H1 (cell line): ENCODE results near the gene CREBZF. TPM values are rescaled to one million over a fixed set of nuclear protein-coding genes. Genes with fewer than 3 reads are reported as not detected.

Source experiments
- CTCF ChIA-PET: fragments of 300-600 bp; sonication (Branson Sonifier 250); formaldehyde crosslinking; loops from one replicate; lab custom pipeline; 2021; ENCODE audit not compliant: partially characterized antibody; lab: Charles Lee
- POLR2A ChIA-PET: fragments of 300-600 bp; sonication (Branson Sonifier 250); formaldehyde crosslinking; loops from one replicate; lab custom pipeline; 2021; ENCODE audit warnings: inconsistent platforms; ENCODE audit not compliant: partially characterized antibody; lab: Charles Lee
- DNase-seq, 2 experiments: peaks; one replicate each; pipeline versions ENCODE4 v3.0.0 to v3.0.0-alpha.2; 2010 to 2022; ENCODE audit warnings: low spot score in 2 of 2, low read depth in 1 of 2, mixed read lengths in 1 of 2
- FAIRE-seq: peaks from 2 replicates; lab custom pipeline; 2011; peaks lifted over from hg19 to GRCh38; lab: Jason Lieb, UNC
- H2AFZ ChIP-seq: 2 replicates; pipeline ENCODE4 v1.8.1; 2012; ENCODE audit warnings: low read length, inconsistent platforms
- H2AK5ac ChIP-seq: 2 replicates; pipeline ENCODE4 v1.6.1; 2013; ENCODE audit warnings: low read depth, low read length
- H2BK120ac ChIP-seq: replicated peaks from 2 replicates; pipeline ENCODE3; 2013; ENCODE audit warnings: low read depth, low read length, inconsistent platforms
- H2BK12ac ChIP-seq: 2 replicates; pipeline ENCODE4 v1.6.1; 2013; ENCODE audit warnings: low read depth, low read length
- H2BK15ac ChIP-seq: 2 replicates; pipeline ENCODE4 v1.6.1; 2013; ENCODE audit warnings: low read length
- H2BK20ac ChIP-seq: 2 replicates; pipeline ENCODE4 v1.6.1; 2013; ENCODE audit warnings: low read length
- H2BK5ac ChIP-seq: 2 replicates; pipeline ENCODE4 v1.6.1; 2013; ENCODE audit warnings: low read depth, low read length
- H3K14ac ChIP-seq: 2 replicates; pipeline ENCODE4 v1.6.1; 2013; ENCODE audit warnings: inconsistent platforms; ENCODE audit not compliant: insufficient read length
- H3K18ac ChIP-seq: 2 replicates; pipeline ENCODE4 v1.6.1; 2013; ENCODE audit warnings: low read length; ENCODE audit errors: extremely low read depth
- H3K23ac ChIP-seq: 2 replicates; pipeline ENCODE4 v1.6.1; 2013; ENCODE audit warnings: inconsistent platforms; ENCODE audit not compliant: insufficient read length
- H3K23me2 ChIP-seq: 2 replicates; pipeline ENCODE4 v1.6.1; 2013; ENCODE audit warnings: low read depth, low read length
- H3K27ac ChIP-seq: 2 replicates; pipeline ENCODE4 v1.6.1; 2011; ENCODE audit warnings: low read depth, low read length, inconsistent platforms
- H3K27me3 ChIP-seq, 4 experiments: replicated peaks in 1 of 4; 1 replicate in 1 of 4; 2 replicates in 3 of 4; pipeline versions ENCODE4 v1.6.1 to v1.8.1; 2011 to 2013; ENCODE audit warnings: low read length in 3 of 4, mild to moderate bottlenecking in 3 of 4, inconsistent platforms in 2 of 4, mixed read lengths in 2 of 4, moderate library complexity in 1 of 4; ENCODE audit not compliant: control insufficient read depth in 3 of 4, insufficient read depth in 3 of 4; ENCODE audit errors: extremely low read depth in 1 of 4
- H3K36me3 ChIP-seq, 4 experiments: 2 replicates each; pipeline versions ENCODE4 v1.6.1 to v1.8.1; 2011 to 2013; ENCODE audit warnings: mild to moderate bottlenecking in 4 of 4, low read length in 3 of 4, moderate library complexity in 2 of 4, control low read depth in 1 of 4, inconsistent platforms in 1 of 4; ENCODE audit not compliant: insufficient read depth in 4 of 4, control insufficient read depth in 2 of 4
- H3K4ac ChIP-seq: replicated peaks from 2 replicates; pipeline ENCODE3; 2013; ENCODE audit warnings: low read length, low read depth, mixed read lengths, inconsistent platforms; ENCODE audit not compliant: insufficient read length
- H3K4me1 ChIP-seq, 4 experiments: replicated peaks in 1 of 4; 1 replicate in 1 of 4; 2 replicates in 3 of 4; pipeline versions ENCODE4 v1.6.1 to v1.8.1; 2011 to 2013; ENCODE audit warnings: low read length in 3 of 4, inconsistent platforms in 2 of 4, mixed read lengths in 1 of 4; ENCODE audit not compliant: insufficient read depth in 4 of 4, control insufficient read depth in 3 of 4
- H3K4me2 ChIP-seq, 2 experiments: 2 replicates each; pipeline versions ENCODE4 v1.6.1 to v1.8.1; 2011 to 2013; ENCODE audit warnings: low read depth in 2 of 2, low read length in 2 of 2, control low read depth in 1 of 2, inconsistent platforms in 1 of 2, mild to moderate bottlenecking in 1 of 2; ENCODE audit not compliant: insufficient read depth in 1 of 2
- H3K4me3 ChIP-seq, 4 experiments: fragments of 200-600, 300-600 bp in 1 of 4; sonication (generic), shearing (Covaris generic), sonication (Bioruptor Twin) in 1 of 4; 2 replicates each; pipeline versions ENCODE4 v1.5.1 to v1.8.1; 2011 to 2016; ENCODE audit warnings: low read length in 4 of 4, low read depth in 3 of 4, control low read depth in 2 of 4, inconsistent platforms in 2 of 4, mild to moderate bottlenecking in 2 of 4, mixed read lengths in 1 of 4, moderate library complexity in 1 of 4; ENCODE audit not compliant: insufficient read depth in 2 of 4; ENCODE audit errors: extremely low read depth in 1 of 4
- H3K56ac ChIP-seq: replicated peaks from 2 replicates; pipeline ENCODE3; 2013; ENCODE audit warnings: low read depth, mild to moderate bottlenecking, mixed read lengths, low read length, inconsistent platforms; ENCODE audit not compliant: insufficient read length
- H3K79me1 ChIP-seq: 2 replicates; pipeline ENCODE4 v1.6.1; 2013; ENCODE audit warnings: low read depth, low read length, control low read depth
- H3K79me2 ChIP-seq, 2 experiments: 2 replicates each; pipeline versions ENCODE4 v1.6.1 to v1.8.1; 2012 to 2013; ENCODE audit warnings: low read length in 2 of 2, mild to moderate bottlenecking in 2 of 2, inconsistent platforms in 1 of 2; ENCODE audit not compliant: insufficient read depth in 2 of 2, control insufficient read depth in 1 of 2
- H3K9ac ChIP-seq, 4 experiments: replicated peaks in 1 of 4; 1 replicate in 1 of 4; 2 replicates in 3 of 4; pipeline versions ENCODE4 v1.6.1 to v1.8.1; 2011 to 2013; ENCODE audit warnings: low read depth in 3 of 4, low read length in 3 of 4, control low read depth in 2 of 4, mild to moderate bottlenecking in 2 of 4, moderate library complexity in 2 of 4, inconsistent platforms in 1 of 4; ENCODE audit errors: extremely low read depth in 1 of 4
- H3K9me3 ChIP-seq, 2 experiments: 2 replicates each; pipeline versions ENCODE4 v1.6.1 to v1.8.1; 2012 to 2013; ENCODE audit warnings: mild to moderate bottlenecking in 2 of 2, moderate library complexity in 2 of 2, control low read depth in 1 of 2, inconsistent platforms in 1 of 2, low read depth in 1 of 2, low read length in 1 of 2, mixed read lengths in 1 of 2; ENCODE audit not compliant: insufficient read depth in 2 of 2
- H4K20me1 ChIP-seq, 2 experiments: replicated peaks in 1 of 2; 2 replicates each; pipeline versions ENCODE3 to v1.8.1; 2011 to 2013; ENCODE audit warnings: inconsistent platforms in 2 of 2, low read length in 2 of 2, mild to moderate bottlenecking in 1 of 2; ENCODE audit not compliant: insufficient read depth in 2 of 2, control insufficient read depth in 1 of 2
- H4K5ac ChIP-seq: 2 replicates; pipeline ENCODE4 v1.6.1; 2013; ENCODE audit warnings: low read length, low read depth, mixed read lengths, inconsistent platforms; ENCODE audit not compliant: insufficient read length
- H4K8ac ChIP-seq: 2 replicates; pipeline ENCODE4 v1.8.0; 2013; ENCODE audit warnings: mild to moderate bottlenecking, moderate library complexity, low read length, inconsistent platforms; ENCODE audit not compliant: insufficient read depth; ENCODE audit errors: extremely low read depth
- H4K91ac ChIP-seq: replicated peaks from 2 replicates; pipeline ENCODE3; 2013; ENCODE audit warnings: low read length, mixed read lengths, inconsistent platforms; ENCODE audit not compliant: insufficient read length
- HDAC2 ChIP-seq, 2 experiments: fragments of 300-600 bp in 1 of 2; sonication (generic) in 1 of 2; IDR thresholded peaks; 2 replicates each; pipeline ENCODE4 v1.6.1; 2011 to 2012; ENCODE audit warnings: low read depth in 2 of 2, low read length in 2 of 2, mild to moderate bottlenecking in 2 of 2, moderate library complexity in 2 of 2, borderline replicate concordance in 1 of 2, inconsistent platforms in 1 of 2
- SIN3A ChIP-seq, 2 experiments: IDR thresholded peaks in 1 of 2; conservative IDR thresholded peaks in 1 of 2; 2 replicates each; pipeline ENCODE4 v1.6.1; 2011 to 2012; ENCODE audit warnings: low read length in 2 of 2, improper control_type of control experiment in 1 of 2, low read depth in 1 of 2, mild to moderate bottlenecking in 1 of 2
- TAF7 ChIP-seq: optimal IDR thresholded peaks from 2 replicates; pipeline ENCODE3; 2011; ENCODE audit warnings: low read depth, mild to moderate bottlenecking, inconsistent platforms, low read length, moderate library complexity, borderline replicate concordance
- WGBS, 2 experiments: shearing (Covaris generic) in 1 of 2; methylation state at CpG; one replicate each; pipeline versions ENCODE4 v1.1.6 to v1.1.7; 2013 to 2015; ENCODE audit warnings: low lambda C conversion rate in 2 of 2, mixed read lengths in 2 of 2, inconsistent platforms in 1 of 2, low coverage in 1 of 2, missing lambda C conversion rate in 1 of 2; ENCODE audit not compliant: insufficient replicate concordance in 2 of 2, insufficient coverage in 1 of 2, insufficient read length in 1 of 2; ENCODE audit errors: extremely low coverage in 1 of 2, missing lambda C conversion rate in 1 of 2; 5-methylcytosine and 5-hydroxymethylcytosine counted together
- polyA plus RNA-seq, 7 experiments: library from polyadenylated mRNA; depleted of rRNA in 3 of 7; stranded (reverse) in 5 of 7; unstranded in 2 of 7; fragments of >200 nt in 5 of 7; fragments of 200-250 nt in 2 of 7; gene quantifications; 1 replicate in 5 of 7; 2 replicates in 1 of 7; 4 replicates in 1 of 7; pipeline versions ENCODE4 v1.2.1 to v1.2.3, GENCODE V29; 2011 to 2013; ENCODE audit warnings: missing spikeins in 2 of 7, mixed read lengths in 2 of 7
- total RNA-seq: library from RNA; stranded (reverse); fragmentation: NEBNext Ultra II Directional; extraction: Animal tissue kit (Norgen Biotek cat#: 25700); gene quantifications from 2 replicates; pipeline ENCODE4 v1.2.1, GENCODE V29; 2021

Gene CREBZF
- total and polyA plus RNA-seq, 2 of the 8 experiments (the other 6 are each of a cell fraction or from before 2014, with no cell fraction given), result 15.4 to 44.9 TPM

DNA sequence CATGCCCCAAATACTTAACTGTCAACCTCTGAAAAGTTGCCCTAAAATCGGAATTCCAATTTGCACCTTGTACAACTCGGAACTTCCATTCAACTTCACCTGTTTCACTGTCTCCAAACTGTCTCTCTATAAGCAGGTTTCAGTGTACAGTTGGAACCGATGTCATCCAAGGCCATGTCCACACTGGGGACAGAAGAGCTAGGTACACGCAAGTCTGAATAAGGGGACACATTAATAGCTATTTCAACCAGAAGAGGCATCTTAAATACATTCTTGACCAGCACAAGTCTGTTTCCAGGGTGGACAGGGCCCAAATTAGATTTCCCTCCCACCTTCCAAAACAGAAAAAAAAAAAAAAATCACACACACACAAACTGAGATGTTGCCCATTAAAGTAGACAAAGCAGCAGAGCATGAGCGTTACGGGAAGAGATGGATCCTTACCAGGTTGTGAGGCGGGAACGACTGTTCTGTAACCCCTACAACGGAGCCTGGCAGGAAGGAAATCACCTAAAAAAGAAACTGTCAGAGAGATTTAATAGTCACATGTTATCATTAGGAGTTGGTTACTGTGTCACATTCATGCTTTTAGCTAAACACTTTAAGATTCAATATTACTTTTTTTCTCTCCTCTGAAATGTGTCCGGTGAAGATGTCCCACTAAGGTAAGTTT is 1.7 kb downstream of the CREBZF start:
- ChIA-PET CTCF (interaction anchor here (0.9 to 3.2 kb wide), 6 partner anchors 9 to 192 kb away, joined by 3 to 6 read pairs (median 4); partner anchors contain the start of gene CCDC83), POLR2A (interaction anchor here (1.2 to 9.9 kb wide), 5 partner anchors 10 to 192 kb away, joined by 3 to 105 read pairs (median 10); partner anchors contain the start of genes CCDC83, DLG2, TMEM126A and TMEM126B)
- no peak overlapping the region for H2BK120ac ChIP-seq
- H2BK20ac ChIP-seq, result no peak overlapping the region
- no peak overlapping the region for H3K4ac ChIP-seq
- 11% methylated on average over 10 of the region's 10 CpGs; no CpG with 5 or more reads in 1 of the 2 experiments for WGBS, 2 experiments
- H3K4me3 ChIP-seq, result peak overlapping the region; percentile 81 to 98 (median 92)
- peak overlapping the region; percentile 95 to 97 (median 96) for H3K9ac ChIP-seq
- H3K79me2 ChIP-seq, result peaks cover 21 to 66% of the 10 kb centered on the region in 2 experiments
- H2BK15ac ChIP-seq, result no peak overlapping the region
- no peak overlapping the region for H4K8ac ChIP-seq
- H2AK5ac ChIP-seq, result no peak overlapping the region
- H3K4me1 ChIP-seq, result peaks cover 0 to 3% (median 0%) of the 10 kb centered on the region in 4 experiments; a peak in 3 of 7 replicates
- H3K27me3 ChIP-seq, result no peaks in the 10 kb centered on the region
- H3K79me1 ChIP-seq, result no peaks in the 10 kb centered on the region
- peaks cover 3% of the 10 kb centered on the region; the same call in 1 of the 2 replicates for H3K23me2 ChIP-seq
- peak overlapping the region; percentile 74 to 97 for H3K4me2 ChIP-seq
- peaks cover 0 to 44% (median 11%) of the 10 kb centered on the region in 4 experiments; a peak in 4 of 8 replicates for H3K36me3 ChIP-seq
- H2AFZ ChIP-seq, result no peak overlapping the region
- no peak overlapping the region for H4K91ac ChIP-seq
- peaks cover 15 to 20% of the 10 kb centered on the region in 2 experiments for H4K20me1 ChIP-seq
- H2BK5ac ChIP-seq, result no peak overlapping the region; the same call in 1 of the 2 replicates
- no peak overlapping the region for H3K18ac ChIP-seq
- DNase-seq, result no peak
- no peak overlapping the region for H3K14ac ChIP-seq
- no peak overlapping the region for H3K23ac ChIP-seq
- H3K9me3 ChIP-seq, result no peaks in the 10 kb centered on the region
- H3K56ac ChIP-seq, result no peak overlapping the region
- TF ChIP-seq TAF7, result no peak
- no peak for TF ChIP-seq HDAC2 (IDR thresholded peaks at IDR 0.05; ENCODE audit: borderline replicate concordance in 1 of 2, low read depth in 2 of 2, low read length in 2 of 2)
- 0 out of 4 replicates have a peak, but pooled peaks of 1 of the 2 experiments have one; percentile 59 for TF ChIP-seq SIN3A (conservative IDR thresholded peaks at IDR 0.05 in 1 of 2, IDR thresholded peaks at IDR 0.05 in 1 of 2; ENCODE audit: low read depth in 1 of 2, low read length in 2 of 2)
- H3K27ac ChIP-seq, result no peak overlapping the region
- H4K5ac ChIP-seq, result no peak overlapping the region
- no peak for FAIRE-seq
- no peak overlapping the region for H2BK12ac ChIP-seq
